SJSA1 (cell line): ENCODE measurements around the gene GJD3. TPM values are rescaled to one million over a fixed set of nuclear protein-coding genes. Genes with fewer than 3 reads are reported as not detected.
"Not testable (repeated sequence)": the region's sequence is repeated elsewhere in the genome, so short reads cannot be mapped to it uniquely, and the experiment has no call there.

Experiments
- DNase-seq, 2 experiments: peaks; one replicate each; pipeline ENCODE4 v3.0.0-alpha.2; 2015 to 2020; ENCODE audit warnings: low spot score in 2 of 2, low read depth in 1 of 2
- H3K27ac ChIP-seq: fragments of 250-450 bp; sonication (Bioruptor Pico); 2 replicates; pipeline ENCODE4 v1.5.1; 2020; ENCODE audit warnings: mild to moderate bottlenecking, moderate library complexity
- H3K27me3 ChIP-seq: fragments of 250-450 bp; sonication (Bioruptor Pico); replicated peaks from 2 replicates; pipeline ENCODE4 v1.5.1; 2020; ENCODE audit warnings: mild to moderate bottlenecking, moderate library complexity
- H3K36me3 ChIP-seq: fragments of 250-450 bp; sonication (Bioruptor Pico); 2 replicates; pipeline ENCODE4 v1.5.1; 2020; ENCODE audit warnings: mild to moderate bottlenecking
- H3K4me1 ChIP-seq: fragments of 250-450 bp; sonication (Bioruptor Pico); replicated peaks from 2 replicates; pipeline ENCODE4 v1.6.1; 2021; ENCODE audit warnings: mild to moderate bottlenecking
- H3K4me3 ChIP-seq: fragments of 250-450 bp; sonication (Bioruptor Pico); 2 replicates; pipeline ENCODE4 v1.5.1; 2020; ENCODE audit warnings: mild to moderate bottlenecking
- H3K9me3 ChIP-seq: fragments of 250-450 bp; sonication (Bioruptor Pico); replicated peaks from 2 replicates; pipeline ENCODE4 v1.5.1; 2020; ENCODE audit warnings: mild to moderate bottlenecking
- total RNA-seq: library from RNA; depleted of rRNA; stranded (reverse); fragments of >200 nt; shearing (Covaris generic); gene quantifications from 2 replicates; pipeline ENCODE4 v1.2.3, GENCODE V29; 2014

The GJD3 gene
- total RNA-seq, 1 experiment from 2014 or later, result not detected

- not testable (repeated sequence) for H3K4me3 ChIP-seq, H3K9me3 ChIP-seq
These were observed 12.0 kb upstream of the GJD3 start for GRCh38 chr17:40376541-40376940.

GRCh38 chr17:40375786-40376185 lies 11.2 kb upstream of the GJD3 start:
- H3K4me3 ChIP-seq, H3K36me3 ChIP-seq, H3K27me3 ChIP-seq, DNase-seq, H3K4me1 ChIP-seq, H3K27ac ChIP-seq, H3K9me3 ChIP-seq: not testable (repeated sequence)

More at GRCh38 chr17:40376541-40376940, 12.0 kb upstream of the GJD3 start:
- not testable (repeated sequence) for H3K27me3 ChIP-seq, H3K4me1 ChIP-seq, H3K36me3 ChIP-seq, H3K27ac ChIP-seq, DNase-seq

GRCh38 chr17:40374821-40375498 lies 10.4 kb upstream of the GJD3 start:
- Histone ChIP-seq H3K9me3 (no peaks in the 10 kb centered on the region), H3K27ac (no peak overlapping the region), H3K4me3 (no peak overlapping the region), H3K27me3 (no peaks in the 10 kb centered on the region), H3K36me3 (no peaks in the 10 kb centered on the region), H3K4me1 (no peaks in the 10 kb centered on the region; the same call in 1 of the 2 replicates)
- DNase-seq, result no peak

- Histone ChIP-seq H3K27ac (no peak overlapping the region), H3K36me3 (no peaks in the 10 kb centered on the region), H3K4me3 (no peak overlapping the region), H3K9me3 (no peaks in the 10 kb centered on the region), H3K4me1 (no peaks in the 10 kb centered on the region; the same call in 1 of the 2 replicates), H3K27me3 (no peaks in the 10 kb centered on the region)
- DNase-seq, result no peak
These were observed 9.5 kb upstream of the GJD3 start for GRCh38 chr17:40373999-40374398.

GRCh38 chr17:40373324-40373723 lies 8.8 kb upstream of the GJD3 start:
- Histone ChIP-seq H3K9me3 (no peaks in the 10 kb centered on the region), H3K36me3 (no peaks in the 10 kb centered on the region), H3K4me3 (no peak overlapping the region), H3K27me3 (no peaks in the 10 kb centered on the region), H3K4me1 (no peaks in the 10 kb centered on the region; the same call in 1 of the 2 replicates), H3K27ac (no peak overlapping the region)
- no peak for DNase-seq

GRCh38 chr17:40372644-40373043 lies 8.1 kb upstream of the GJD3 start:
- not testable (repeated sequence) for H3K4me3 ChIP-seq, H3K27me3 ChIP-seq, H3K36me3 ChIP-seq, DNase-seq, H3K9me3 ChIP-seq, H3K4me1 ChIP-seq, H3K27ac ChIP-seq

GRCh38 chr17:40372031-40372430 lies 7.5 kb upstream of the GJD3 start:
- Histone ChIP-seq H3K27me3 (no peaks in the 10 kb centered on the region), H3K36me3 (no peaks in the 10 kb centered on the region), H3K9me3 (no peaks in the 10 kb centered on the region), H3K4me3 (no peak overlapping the region), H3K4me1 (no peaks in the 10 kb centered on the region; the same call in 1 of the 2 replicates), H3K27ac (no peak overlapping the region)
- no peak for DNase-seq

- Histone ChIP-seq H3K27me3 (no peaks in the 10 kb centered on the region), H3K4me3 (no peak overlapping the region), H3K27ac (no peak overlapping the region), H3K4me1 (no peaks in the 10 kb centered on the region; the same call in 1 of the 2 replicates), H3K9me3 (no peaks in the 10 kb centered on the region), H3K36me3 (no peaks in the 10 kb centered on the region)
- DNase-seq, result no peak
These were observed 6.9 kb upstream of the GJD3 start for GRCh38 chr17:40371261-40371929.

- Histone ChIP-seq H3K4me3 (no peak overlapping the region), H3K9me3 (no peaks in the 10 kb centered on the region), H3K27me3 (no peaks in the 10 kb centered on the region), H3K27ac (no peak overlapping the region), H3K36me3 (no peaks in the 10 kb centered on the region), H3K4me1 (no peaks in the 10 kb centered on the region; the same call in 1 of the 2 replicates)
- DNase-seq, result no peak
These were observed 5.4 kb upstream of the GJD3 start for GRCh38 chr17:40369923-40370322.

- not testable (repeated sequence) for H3K27ac ChIP-seq, H3K27me3 ChIP-seq, H3K9me3 ChIP-seq, DNase-seq, H3K36me3 ChIP-seq, H3K4me3 ChIP-seq
- H3K4me1 ChIP-seq, result peaks cover 11% of the 10 kb centered on the region
These were observed 3.2 kb upstream of the GJD3 start for GRCh38 chr17:40367728-40368127.

- no peaks in the 10 kb centered on the region for H3K9me3 ChIP-seq
- DNase-seq, result peak in 1 of 2 experiments; percentile 37
- no peak overlapping the region for H3K4me3 ChIP-seq
- H3K36me3 ChIP-seq, result no peaks in the 10 kb centered on the region; the same call in 1 of the 2 replicates
- H3K27ac ChIP-seq, result no peak overlapping the region
- peaks cover 18% of the 10 kb centered on the region for H3K4me1 ChIP-seq
- H3K27me3 ChIP-seq, result no peaks in the 10 kb centered on the region
These were observed 2.5 kb upstream of the GJD3 start for GRCh38 chr17:40366861-40367518.

GRCh38 chr17:40366076-40366860 lies 1.7 kb upstream of the GJD3 start:
- Histone ChIP-seq H3K27me3 (no peaks in the 10 kb centered on the region), H3K27ac (no peak overlapping the region), H3K36me3 (no peaks in the 10 kb centered on the region; the same call in 1 of the 2 replicates), H3K9me3 (no peaks in the 10 kb centered on the region), H3K4me1 (peaks cover 18% of the 10 kb centered on the region), H3K4me3 (no peak overlapping the region)
- no peak for DNase-seq

GRCh38 chr17:40364906-40365305 lies 369 bp upstream of the GJD3 start:
- no peak for DNase-seq
- Histone ChIP-seq H3K4me1 (peaks cover 18% of the 10 kb centered on the region), H3K27ac (no peak overlapping the region), H3K9me3 (no peaks in the 10 kb centered on the region), H3K36me3 (no peaks in the 10 kb centered on the region; the same call in 1 of the 2 replicates), H3K27me3 (no peaks in the 10 kb centered on the region), H3K4me3 (no peak overlapping the region)
